H1 (cell line): ENCODE measurements around the gene THADA. TPM values are rescaled to one million over a fixed set of nuclear protein-coding genes. Genes with fewer than 3 reads are reported as not detected.

ENCODE experiments used
- POU5F1 ChIP-seq: IDR thresholded peaks from 2 replicates; pipeline ENCODE4 v1.6.1; 2011; ENCODE audit warnings: low read depth, mild to moderate bottlenecking, low read length, moderate library complexity
- polyA plus RNA-seq, 7 experiments: library from polyadenylated mRNA; depleted of rRNA in 3 of 7; stranded (reverse) in 5 of 7; unstranded in 2 of 7; fragments of >200 nt in 5 of 7; fragments of 200-250 nt in 2 of 7; gene quantifications; 1 replicate in 5 of 7; 2 replicates in 1 of 7; 4 replicates in 1 of 7; pipeline versions ENCODE4 v1.2.1 to v1.2.3, GENCODE V29; 2011 to 2013; ENCODE audit warnings: missing spikeins in 2 of 7, mixed read lengths in 2 of 7
- total RNA-seq: library from RNA; stranded (reverse); fragmentation: NEBNext Ultra II Directional; extraction: Animal tissue kit (Norgen Biotek cat#: 25700); gene quantifications from 2 replicates; pipeline ENCODE4 v1.2.1, GENCODE V29; 2021

THADA gene
- total and polyA plus RNA-seq, 2 of the 8 experiments (the other 6 are each of a cell fraction or from before 2014, with no cell fraction given), result 22.4 to 26.8 TPM

GRCh38 chr2:43321446-43321845, 274.4 kb downstream of the THADA start (continued):
- TF ChIP-seq POU5F1, result no peak
